ENCODE data around the gene PLK5.
A peak's percentile ranks its signal among the peaks of the same experiment; 100 is the strongest.

The PLK5 gene

DNA sequence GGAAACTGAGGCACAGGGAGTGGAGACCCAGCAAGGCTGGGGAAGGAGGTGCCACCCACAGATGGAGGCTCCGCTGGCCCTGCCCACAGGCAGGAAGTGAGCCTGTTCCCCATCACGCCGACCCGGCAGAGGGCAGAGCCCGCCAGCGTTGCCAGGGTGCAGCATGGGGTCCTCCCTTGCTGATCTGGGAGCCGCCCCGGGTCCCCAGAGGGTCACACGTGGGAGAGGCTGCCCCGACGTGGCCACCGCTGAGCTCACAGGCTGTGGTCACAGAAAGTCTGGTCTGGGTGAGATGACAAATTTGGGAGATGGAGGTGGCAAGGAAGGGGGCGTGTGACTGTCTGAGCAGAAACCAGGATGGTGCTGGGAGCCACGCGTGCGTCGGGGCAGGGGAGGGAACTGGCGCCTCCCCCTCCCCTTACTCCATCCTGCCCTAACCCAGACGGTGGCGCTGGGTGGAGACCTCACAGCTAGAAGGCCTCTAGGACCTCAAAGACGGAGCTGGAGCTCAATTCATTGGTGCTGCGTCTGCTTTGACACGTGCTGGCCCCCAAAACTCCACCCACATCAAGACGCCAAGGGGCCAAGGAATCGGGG, 36.5 kb downstream of the PLK5 start:
- DNase-seq = no peak

GRCh38 chr19:1561236-1561842, 37.5 kb downstream of the PLK5 start:
- DNase-seq = no peak

- DNase-seq = no peak
Observed at GRCh38 chr19:1563251-1563650, 39.4 kb downstream of the PLK5 start.

GRCh38 chr19:1566392-1567115, 42.7 kb downstream of the PLK5 start:
- no peak for DNase-seq

DNA sequence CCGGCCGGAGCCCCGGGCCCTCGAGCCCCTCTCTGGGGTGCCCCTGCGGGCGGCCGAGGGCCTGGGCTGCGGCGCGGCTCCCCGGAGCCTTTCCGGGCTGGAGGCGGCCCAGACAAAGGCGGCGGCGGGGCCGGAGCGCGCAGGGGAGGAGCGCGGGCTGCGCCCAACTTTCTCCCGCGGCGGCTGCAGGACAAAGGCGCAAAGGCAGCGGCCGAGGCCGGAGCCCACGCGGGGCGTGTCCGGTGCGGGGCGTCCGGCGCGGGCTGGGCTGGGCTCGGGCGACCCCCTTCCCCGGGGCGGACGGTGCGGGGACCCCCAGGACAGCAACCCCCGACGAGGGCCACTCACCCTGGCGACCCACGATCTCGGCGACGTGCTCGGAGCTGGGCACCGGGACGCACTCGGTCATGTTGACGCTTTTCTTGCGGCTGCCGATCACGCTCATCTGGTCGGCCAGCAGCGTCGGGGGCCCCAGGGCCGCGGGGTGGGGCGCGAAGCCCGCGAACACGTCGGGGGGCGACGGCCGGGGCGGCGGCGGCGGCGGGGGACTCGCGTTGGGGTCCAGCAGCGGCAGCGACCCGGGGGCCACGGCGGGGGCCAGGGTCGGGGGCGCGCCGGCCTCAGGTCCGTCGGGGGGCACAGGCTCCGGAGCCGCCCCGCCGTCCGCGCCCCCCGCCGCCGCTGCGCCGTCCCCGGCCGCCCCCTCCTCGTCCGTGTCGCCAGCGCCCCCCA, 43.4 kb downstream of the PLK5 start:
- no peak for DNase-seq

DNA sequence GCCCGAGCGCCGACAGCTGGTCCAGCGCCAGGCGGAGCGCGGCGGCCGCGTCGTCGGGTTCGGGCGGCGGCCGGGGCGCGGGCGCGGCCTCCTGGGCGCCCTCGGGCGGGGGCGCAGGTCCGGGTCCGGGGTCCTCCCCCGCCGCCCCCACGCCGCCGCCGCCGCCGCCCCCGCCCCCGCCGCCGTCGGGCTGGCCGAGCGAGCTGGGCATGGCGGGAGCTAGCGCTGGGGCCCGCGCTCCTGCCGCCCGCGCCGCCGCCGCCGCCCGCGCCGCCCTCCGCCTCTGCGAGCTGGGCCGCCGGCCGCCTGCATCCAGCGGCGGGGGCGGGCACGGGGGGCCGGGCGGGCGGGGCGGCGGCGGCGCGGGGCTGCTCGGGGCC, 44.0 kb downstream of the PLK5 start:
- DNase-seq = no peak

- DNase-seq = peak; percentile 78
Observed at GRCh38 chr19:1568320-1569019, 44.6 kb downstream of the PLK5 start, which contains the start of gene MEX3D. Gene MEX3D (minus strand): TSS chr19:1568325. CDS start chr19:1568058, 267 bp downstream.

DNA sequence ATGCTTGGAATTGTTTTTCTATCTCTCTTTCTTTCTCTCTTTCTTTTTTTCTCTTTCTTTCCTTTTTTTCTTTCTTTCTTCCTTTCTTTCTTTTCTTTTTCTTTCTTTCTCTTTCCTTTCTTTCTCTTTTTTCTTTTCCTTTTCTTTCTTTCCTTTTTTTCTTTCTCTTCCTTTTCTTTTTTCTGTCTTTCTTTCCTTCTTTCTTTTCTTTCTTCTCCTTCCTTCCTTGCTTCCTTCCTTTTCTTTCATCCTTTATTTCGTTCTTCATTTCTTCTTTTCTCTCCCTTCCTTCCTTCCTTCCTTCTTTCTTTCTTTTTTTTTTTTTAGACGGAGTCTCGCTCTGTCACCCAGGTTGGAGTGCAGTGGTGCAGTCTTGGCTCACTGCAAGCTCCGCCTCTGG, 46.1 kb downstream of the PLK5 start:
- DNase-seq = no peak

DNA sequence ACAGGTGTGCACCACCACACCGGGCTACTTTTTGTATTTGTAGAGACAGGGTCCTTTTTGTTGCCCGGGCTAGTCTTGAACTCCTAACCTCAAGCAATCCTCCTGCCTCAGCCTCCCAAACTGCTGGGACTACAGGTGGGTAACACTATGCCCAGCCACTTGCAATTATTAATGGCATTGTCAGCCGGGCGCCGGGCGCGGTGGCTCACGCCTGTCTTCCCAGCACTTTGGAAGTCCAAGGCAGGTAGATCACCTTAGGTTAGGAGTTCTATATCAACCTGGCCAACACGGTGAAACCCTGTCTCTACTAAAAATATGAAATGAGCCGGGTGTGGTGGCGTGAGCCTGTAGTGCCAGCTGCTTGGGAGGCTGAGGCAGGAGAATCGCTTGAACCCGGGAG, 47.0 kb downstream of the PLK5 start:
- DNase-seq = no peak

- DNase-seq = no peak
Observed at GRCh38 chr19:1571358-1571757, 47.5 kb downstream of the PLK5 start.

GRCh38 chr19:1572795-1573194, 48.9 kb downstream of the PLK5 start:
- DNase-seq = no peak

GRCh38 chr19:1574354-1575136, 50.7 kb downstream of the PLK5 start:
- DNase-seq = no peak

DNA sequence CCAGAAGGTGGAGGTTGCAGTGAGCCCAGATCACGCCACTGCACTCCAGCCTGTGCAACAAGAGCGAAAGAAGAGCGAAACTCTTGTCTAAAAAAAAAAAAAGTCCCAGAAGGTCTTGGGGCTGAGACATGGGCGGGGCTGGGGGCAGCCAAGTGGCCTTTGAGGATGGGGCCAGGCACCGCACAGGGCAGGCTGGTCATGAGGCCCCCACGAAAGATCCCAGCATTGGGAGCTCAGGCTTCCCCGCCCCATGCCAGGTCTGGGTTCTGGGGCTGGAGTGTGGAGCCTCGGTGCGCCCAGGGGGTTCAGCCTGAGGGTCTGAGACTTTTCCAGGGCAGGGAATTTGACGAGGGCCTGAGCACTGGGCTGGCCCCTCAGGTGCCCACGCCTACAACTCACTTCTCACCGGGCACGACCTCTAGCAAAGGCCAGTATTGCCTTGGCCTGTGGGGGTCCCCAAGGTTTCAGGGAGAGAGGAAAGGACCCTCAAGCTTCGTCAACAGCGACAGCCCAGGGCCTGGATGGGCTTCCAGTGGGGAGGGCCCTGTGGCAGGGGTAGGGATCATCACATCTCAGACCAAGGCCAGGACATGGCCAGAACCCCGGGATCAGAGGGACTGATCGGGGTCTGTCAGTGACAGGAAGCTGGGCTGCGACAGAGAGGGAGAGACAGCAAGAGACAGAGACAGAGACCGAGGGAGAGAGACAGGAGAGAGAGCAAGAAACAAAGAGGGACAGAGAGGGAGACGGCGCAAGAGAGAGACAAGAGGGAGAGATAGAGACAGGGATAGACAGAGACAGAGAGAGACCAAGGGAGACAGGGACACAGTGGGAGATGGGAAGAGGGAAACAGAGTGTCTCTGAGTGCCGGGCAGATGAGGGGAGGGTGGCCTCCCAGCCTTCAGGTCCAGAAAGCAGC, 51.7 kb downstream of the PLK5 start:
- no peak for DNase-seq

DNA sequence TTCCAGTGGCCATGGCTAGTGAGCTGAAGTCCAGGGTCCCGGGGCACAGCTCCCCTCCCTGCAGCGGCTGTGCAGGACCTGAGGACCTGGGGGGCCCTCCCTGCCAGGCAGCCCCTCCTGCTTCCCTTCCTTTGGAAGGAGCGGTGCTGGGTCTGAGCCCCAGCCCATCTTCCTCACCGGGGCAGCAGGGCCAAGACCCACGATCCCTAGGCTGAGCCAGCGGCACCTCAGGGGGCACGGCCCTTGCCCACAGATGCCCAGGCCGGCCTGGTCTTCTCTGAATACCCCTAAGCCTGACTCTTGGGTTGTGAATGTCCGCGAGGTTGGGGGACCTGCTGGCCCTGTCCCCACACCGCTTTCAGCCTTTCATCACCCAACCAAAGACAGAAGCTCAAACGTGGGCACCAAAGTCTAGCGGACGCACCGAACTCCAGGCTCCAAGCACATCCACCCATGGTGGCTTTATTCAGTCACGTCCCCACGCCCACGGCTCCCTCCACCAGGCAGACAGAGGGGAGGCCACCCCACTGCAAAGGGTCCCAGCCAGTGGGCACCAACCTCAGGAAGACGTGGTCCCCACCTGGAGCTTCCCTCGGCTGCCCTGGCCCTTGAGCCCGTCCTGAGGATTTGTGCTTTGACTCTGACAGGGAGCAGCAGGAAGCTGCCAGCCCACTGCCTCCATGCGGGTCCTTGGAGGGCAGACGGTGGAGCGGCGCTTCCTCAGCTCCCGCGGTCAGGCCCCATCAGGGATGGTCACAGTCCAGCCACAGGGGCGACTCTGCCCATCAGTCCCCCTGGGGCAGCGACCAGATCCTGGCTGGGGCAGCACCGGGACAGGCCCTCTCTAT, 52.6 kb downstream of the PLK5 start:
- no peak for DNase-seq

DNA sequence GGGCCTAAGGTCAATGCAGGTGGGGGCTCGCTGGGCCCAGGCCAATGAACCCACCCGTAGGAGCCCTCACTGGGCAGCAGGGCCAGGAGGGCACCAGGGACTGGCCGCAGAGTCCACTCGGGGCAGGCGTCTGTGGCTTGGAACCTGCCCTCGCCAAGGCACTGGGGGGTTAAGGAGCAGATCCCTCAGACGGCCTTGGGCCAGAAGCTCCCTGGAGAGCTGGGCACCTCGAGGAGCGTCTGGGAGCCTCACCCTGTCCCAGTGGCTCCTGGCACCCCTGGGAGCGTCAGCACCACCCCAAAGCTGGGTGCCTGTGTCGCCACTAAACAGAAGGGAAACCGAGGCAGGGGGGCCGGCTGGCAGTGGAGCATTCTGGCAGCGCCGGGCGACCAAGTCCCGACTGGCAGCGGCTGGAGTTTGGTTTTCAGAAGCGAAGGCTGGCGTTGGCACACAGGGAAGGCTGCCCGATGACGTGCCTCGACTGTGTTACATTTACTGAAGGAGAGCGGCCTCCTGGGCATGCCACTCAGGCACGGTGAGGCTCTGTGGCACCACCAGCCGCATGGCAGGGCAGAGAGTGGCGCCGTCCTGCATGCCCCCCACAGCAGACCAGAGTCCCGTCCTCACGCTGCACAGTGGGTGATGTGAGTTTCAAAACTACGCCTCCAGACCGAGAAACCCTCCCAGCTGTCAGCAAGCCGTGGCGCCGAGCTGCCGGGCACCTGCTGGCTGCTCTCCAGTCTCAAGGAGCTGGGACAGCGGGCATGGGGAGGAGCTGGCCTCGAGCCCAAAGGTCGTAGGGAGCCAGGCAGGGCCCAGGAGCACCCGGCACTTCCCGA, 53.4 kb downstream of the PLK5 start:
- no peak for DNase-seq

- DNase-seq = no peak
Observed at GRCh38 chr19:1577929-1578618, 54.2 kb downstream of the PLK5 start.

GRCh38 chr19:1579222-1579621, 55.3 kb downstream of the PLK5 start:
- no peak for DNase-seq

GRCh38 chr19:1580382-1580781, 56.5 kb downstream of the PLK5 start:
- DNase-seq = no peak

DNA sequence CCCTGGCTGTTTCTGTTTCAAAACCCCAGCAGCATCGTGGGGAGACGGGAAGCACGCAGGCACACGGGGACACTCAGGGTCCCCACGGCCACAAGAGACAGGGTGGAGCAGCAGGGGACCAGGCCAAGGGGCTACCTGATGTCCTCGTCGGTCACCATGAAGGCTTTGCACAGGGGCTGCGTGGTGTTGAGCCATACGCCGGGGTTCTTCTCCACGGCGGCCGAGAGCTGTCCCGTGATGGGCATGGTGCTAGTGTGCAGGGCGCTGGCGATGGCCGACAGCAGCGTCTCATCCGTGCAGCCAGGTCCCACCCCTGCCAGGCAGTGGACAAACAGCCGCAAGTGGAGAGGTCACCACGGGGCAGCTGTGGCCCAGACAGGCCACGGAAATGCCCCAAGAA, 57.1 kb downstream of the PLK5 start:
- no peak for DNase-seq
